GM18508 (cell line): Measurements from ENCODE around the gene CRY2.

Source experiments
- ATAC-seq: cut with Tn5 transposase; IDR thresholded peaks from one replicate; pipeline ENCODE4 v1.9.1; 2021; ENCODE audit warnings: moderate number of reproducible peaks; ENCODE audit not compliant: insufficient read depth, unreplicated experiment

Gene CRY2

DNA sequence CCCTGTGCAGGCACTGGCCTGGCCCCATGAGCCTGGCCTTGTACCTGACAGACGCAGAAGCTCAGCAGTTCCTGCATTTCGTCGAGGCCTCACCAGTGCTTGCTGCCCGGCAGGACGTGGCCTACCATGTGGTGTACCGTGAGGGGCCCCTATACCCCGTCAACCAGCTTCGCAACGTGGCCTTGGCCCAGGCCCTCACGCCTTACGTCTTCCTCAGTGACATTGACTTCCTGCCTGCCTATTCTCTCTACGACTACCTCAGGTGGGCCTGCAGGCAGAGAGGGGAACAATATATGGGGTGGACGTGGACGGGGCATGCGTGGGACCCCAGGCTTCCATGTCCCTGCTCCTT, 80.0 kb downstream of the CRY2 start:
- no peak for ATAC-seq

DNA sequence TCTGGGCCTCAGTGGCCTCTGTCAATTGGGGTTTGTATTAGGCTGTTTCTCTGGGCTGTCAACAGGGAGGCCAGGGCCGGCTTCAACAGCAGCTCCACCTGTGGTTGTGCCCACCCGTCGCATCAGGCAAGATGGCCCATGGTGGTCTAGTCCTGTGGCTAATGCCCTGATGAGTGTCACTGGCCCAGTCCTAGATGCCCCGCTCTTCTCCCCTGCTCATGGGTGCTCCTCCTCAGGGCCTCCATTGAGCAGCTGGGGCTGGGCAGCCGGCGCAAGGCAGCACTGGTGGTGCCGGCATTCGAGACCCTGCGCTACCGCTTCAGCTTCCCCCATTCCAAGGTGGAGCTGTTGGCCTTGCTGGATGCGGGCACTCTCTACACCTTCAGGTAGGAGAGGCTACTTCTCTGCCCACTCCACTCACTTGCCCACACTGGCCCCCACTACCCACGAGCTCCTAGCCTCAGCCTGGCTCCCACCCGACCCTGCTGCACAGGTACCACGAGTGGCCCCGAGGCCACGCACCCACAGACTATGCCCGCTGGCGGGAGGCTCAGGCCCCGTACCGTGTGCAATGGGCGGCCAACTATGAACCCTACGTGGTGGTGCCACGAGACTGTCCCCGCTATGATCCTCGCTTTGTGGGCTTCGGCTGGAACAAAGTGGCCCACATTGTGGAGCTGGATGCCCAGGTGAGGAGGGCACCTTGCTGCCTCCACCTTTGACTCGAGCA, 80.6 kb downstream of the CRY2 start:
- no peak for ATAC-seq

- ATAC-seq = no peak
These were observed 81.4 kb downstream of the CRY2 start for GRCh38 chr11:45928535-45929215.

DNA sequence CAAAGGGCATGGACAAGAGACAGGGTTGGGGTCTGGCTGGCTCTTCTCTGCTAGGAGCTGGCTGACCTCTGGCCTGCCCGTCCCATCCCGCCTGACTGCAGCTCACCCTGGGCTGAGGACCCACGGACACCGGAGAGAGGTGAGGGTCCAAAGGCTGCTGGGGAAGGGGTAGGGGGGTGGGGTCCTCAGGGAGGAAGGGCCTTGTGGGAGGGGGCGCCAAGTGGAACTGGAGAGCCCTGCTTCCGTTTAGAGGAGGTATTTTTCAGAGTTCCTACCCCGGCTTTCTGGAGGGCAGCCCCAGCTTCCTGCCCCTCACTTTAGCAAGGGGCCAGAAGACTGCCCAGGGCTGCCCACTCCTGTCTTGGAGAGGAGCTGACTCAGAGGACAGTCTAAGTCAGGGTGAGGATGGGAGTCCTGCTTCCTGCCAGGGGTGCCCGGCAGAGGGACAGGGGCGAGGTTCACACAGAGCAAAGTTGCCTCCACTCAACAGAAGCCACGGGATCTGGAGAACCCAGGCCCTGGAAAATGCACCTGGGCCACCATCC, 82.3 kb downstream of the CRY2 start:
- ATAC-seq = no peak

GRCh38 chr11:45930031-45930794, 82.9 kb downstream of the CRY2 start:
- peak; percentile 75 for ATAC-seq

DNA sequence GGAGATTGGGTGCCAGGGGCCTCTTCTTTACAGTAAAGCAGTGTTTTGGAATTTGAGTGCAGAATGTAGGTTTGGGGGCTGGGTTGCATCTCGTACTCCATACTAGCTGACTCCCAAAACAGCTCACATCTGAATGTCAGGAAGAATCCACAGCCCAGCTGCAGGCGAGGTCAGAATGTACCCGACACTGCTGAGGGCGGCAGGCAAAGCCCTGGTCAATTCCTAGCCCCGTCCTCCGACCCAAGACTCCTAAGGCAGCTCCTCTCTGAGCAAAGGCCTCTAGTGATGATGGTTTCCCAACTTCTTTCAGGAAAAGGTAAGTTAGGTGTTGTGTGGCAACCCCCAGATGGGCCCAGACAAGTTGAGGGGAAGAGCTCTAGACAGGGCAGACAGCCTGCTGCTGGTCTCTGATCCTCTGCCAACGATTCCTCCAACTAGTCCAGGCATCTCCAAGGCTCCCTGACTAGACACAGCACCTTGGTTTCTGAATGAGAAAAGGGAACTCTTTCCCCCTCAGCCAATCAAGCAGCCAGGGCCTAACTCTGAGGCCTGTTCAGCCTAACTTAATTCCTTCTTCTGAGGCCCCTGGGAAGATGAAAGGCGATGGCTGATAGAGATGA, 83.8 kb downstream of the CRY2 start:
- no peak for ATAC-seq

GRCh38 chr11:45931739-45932138, 84.5 kb downstream of the CRY2 start:
- no peak for ATAC-seq

DNA sequence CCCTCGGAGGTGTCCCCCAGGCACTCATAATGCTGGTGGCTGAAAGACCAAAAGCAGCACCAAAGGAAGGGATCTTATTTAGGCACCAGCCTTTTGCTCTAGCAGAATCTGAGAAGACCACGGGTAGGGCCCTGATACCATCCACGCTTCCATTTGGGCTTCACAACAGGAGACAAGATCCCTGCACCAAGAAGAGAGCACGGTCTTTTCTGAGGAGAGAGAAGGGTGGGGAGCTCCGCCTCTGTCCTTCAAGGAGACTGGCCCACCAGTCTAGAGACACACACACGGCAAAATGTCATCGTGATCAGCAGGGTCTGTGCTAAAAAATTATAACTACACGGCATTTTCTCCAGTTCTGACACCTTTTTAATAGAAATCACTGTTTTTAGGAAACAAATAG, 84.9 kb downstream of the CRY2 start:
- ATAC-seq = no peak
